Raji (cell line): Measurements from ENCODE around the gene NOP58.

Experiments
- POLR2A ChIP-seq: IDR thresholded peaks from 2 replicates; pipeline ENCODE4 v1.6.1; 2011; ENCODE audit warnings: low read depth, low read length, control low read depth; ENCODE audit not compliant: insufficient read depth

Gene NOP58

DNA sequence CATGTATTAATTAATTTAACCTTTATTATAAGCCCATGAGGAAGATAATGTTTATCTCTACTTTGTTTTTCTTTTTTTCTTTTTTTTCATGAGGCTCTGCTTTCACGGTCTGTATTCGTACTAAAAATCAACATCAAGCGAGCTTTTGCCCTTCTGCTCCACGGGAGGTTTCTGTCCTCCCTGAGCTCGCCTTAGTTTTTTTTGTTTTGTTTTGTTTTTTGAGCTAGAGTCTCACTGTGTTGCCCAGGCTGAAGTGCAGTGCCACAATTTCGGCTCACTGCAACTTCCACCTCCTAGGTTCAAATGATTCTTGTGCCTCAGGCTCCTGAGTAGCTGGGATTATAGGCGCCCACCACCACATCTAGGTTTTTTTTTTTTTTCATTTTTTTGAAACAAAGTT lies 80.6 kb downstream of the NOP58 start:
- no peak for TF ChIP-seq POLR2A
